Measurements from ENCODE around the gene RCCD1. TPM values are rescaled to one million over a fixed set of nuclear protein-coding genes. Genes with fewer than 3 reads are reported as not detected.

Gene RCCD1
- total RNA-seq, result 1 to 10 TPM; 6.8 to 9.5 TPM

- Histone ChIP-seq H3K4me1 (peaks cover 3 to 39% of the 10 kb centered on the region in 2 donors), H3K27me3 (no peaks in the 10 kb centered on the region), H3K36me3 (peaks cover 34% of the 10 kb centered on the region), H3K4me3 (peak within 1 kb of the TSS; percentile 70 to 85), H3K9me3 (no peaks in the 10 kb centered on the region), H3K27ac (peak within 1 kb of the TSS; percentile 89 to 94)
- DNase-seq (ENCODE audit: low spot score), result peak; percentile 98
- no peak for TF ChIP-seq CTCF (IDR thresholded peaks at IDR 0.05)
These were observed at the start of gene RCCD1 for GRCh38 chr15:90954712-90955623. Gene RCCD1 (plus strand): TSS chr15:90954884. CDS start chr15:90956735, 1,851 bp downstream.

- no peak for TF ChIP-seq CTCF (IDR thresholded peaks at IDR 0.05)
- H3K27me3 ChIP-seq, result no peaks in the 10 kb centered on the region
These were observed 49.1 kb upstream of the RCCD1 start for GRCh38 chr15:90905306-90906180.

GRCh38 chr15:90906181-90906849 is 48.4 kb upstream of the RCCD1 start:
- H3K9me3 ChIP-seq, result no peaks in the 10 kb centered on the region
- H3K4me3 ChIP-seq, result no peak overlapping the region
- peak overlapping the region; percentile 70 to 91 for H3K27ac ChIP-seq
- H3K27me3 ChIP-seq, result no peaks in the 10 kb centered on the region
- no peak for TF ChIP-seq CTCF (IDR thresholded peaks at IDR 0.05)
- H3K4me1 ChIP-seq, result peaks cover 0 to 50% of the 10 kb centered on the region in 2 donors
- DNase-seq (ENCODE audit: low spot score), result no peak
- H3K36me3 ChIP-seq, result peaks cover 62% of the 10 kb centered on the region

More at GRCh38 chr15:90905306-90906180, 49.1 kb upstream of the RCCD1 start:
- DNase-seq (ENCODE audit: low spot score), result no peak
- no peak overlapping the region for H3K4me3 ChIP-seq
- H3K4me1 ChIP-seq, result peaks cover 0 to 50% of the 10 kb centered on the region in 2 donors
- H3K9me3 ChIP-seq, result no peaks in the 10 kb centered on the region
- H3K36me3 ChIP-seq, result peaks cover 54% of the 10 kb centered on the region
- H3K27ac ChIP-seq, result no peak overlapping the region

GRCh38 chr15:90907051-90907660 is 47.5 kb upstream of the RCCD1 start:
- TF ChIP-seq CTCF (IDR thresholded peaks at IDR 0.05), result no peak
- Histone ChIP-seq H3K4me3 (no peak overlapping the region), H3K36me3 (peaks cover 70% of the 10 kb centered on the region), H3K27me3 (no peaks in the 10 kb centered on the region), H3K27ac (peak overlapping the region; percentile 70 to 91), H3K9me3 (no peaks in the 10 kb centered on the region), H3K4me1 (peaks cover 0 to 43% of the 10 kb centered on the region in 2 donors)
- DNase-seq (ENCODE audit: low spot score), result no peak

All from right atrium auricular region (tissue), 2 donors.